22Rv1 (cell line): ENCODE results near the gene TCF12.

Source experiments
- H3K27ac ChIP-seq: fragments of 450-650 bp; 2 replicates; pipeline ENCODE4 v1.5.1; 2017
- CTCF ChIP-seq: fragments of 450-650 bp; IDR thresholded peaks from 2 replicates; pipeline ENCODE4 v1.5.1; 2017; ENCODE audit warnings: mild to moderate bottlenecking
- ZFX ChIP-seq: fragments of 450-650 bp; IDR thresholded peaks from 2 replicates; pipeline ENCODE4 v1.6.1; 2017; ENCODE audit warnings: antibody characterized with exemption, borderline replicate concordance

Gene TCF12

DNA sequence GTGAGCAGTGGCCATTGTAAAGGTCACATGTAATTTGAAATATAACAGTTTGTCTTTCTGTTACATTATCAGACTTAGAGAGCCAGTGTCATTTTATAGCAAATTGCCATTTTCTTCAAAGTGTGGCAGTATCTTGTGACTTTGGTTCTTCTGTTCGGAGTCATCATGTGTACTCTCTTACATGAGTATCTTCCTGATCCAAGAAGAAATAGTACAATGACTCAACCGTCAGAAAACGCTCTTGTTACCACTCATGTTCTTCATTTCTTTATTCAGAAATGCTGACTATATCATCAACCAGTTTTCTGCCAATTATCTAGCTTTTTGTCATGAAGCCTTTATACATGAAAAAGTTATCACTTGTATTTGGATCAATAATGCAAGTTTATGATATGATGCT, 364.2 kb downstream of the TCF12 start:
- no peak overlapping the region for H3K27ac ChIP-seq
- TF ChIP-seq ZFX (no peak), CTCF (no peak)

DNA sequence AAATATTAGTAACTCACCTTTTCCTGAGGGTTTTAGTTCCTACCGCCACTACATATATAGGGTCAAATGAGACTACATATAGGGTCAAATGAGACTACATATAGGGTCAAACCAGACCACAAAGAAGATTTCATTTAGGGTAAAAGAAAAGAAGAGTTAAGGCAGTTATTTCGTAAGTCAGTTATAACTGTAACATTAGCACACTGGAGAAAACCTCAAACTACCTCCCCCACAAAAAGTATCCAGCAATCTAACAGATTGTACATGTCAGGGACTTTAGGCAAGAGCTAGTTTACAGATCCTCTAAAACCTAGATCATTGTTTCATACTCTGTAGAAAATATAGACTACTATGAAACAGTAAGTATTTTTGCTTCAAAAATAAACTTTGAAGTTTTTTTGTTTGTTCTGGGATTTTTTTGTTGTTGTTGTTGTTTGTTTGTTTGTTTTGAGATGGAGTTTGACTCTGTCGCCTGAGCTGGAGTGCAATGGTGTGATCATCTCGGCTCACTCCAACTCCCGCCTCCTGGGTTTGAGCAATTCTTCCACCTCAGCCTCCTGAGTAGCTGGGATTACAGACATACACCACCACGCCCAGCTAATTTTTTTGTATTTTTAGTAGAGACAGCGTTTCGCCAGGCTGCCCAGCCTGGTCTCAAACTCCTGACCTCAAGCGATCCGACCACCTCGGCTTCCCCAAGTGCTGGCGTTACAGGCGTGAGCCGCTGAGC, 365.5 kb downstream of the TCF12 start:
- no peak overlapping the region for H3K27ac ChIP-seq
- TF ChIP-seq CTCF (no peak), ZFX (no peak)

- H3K27ac ChIP-seq, result no peak overlapping the region
- TF ChIP-seq ZFX, result no peak
- TF ChIP-seq CTCF, result no peak
These were observed 366.1 kb downstream of the TCF12 start for GRCh38 chr15:57284535-57284934.

- no peak overlapping the region for H3K27ac ChIP-seq
- no peak for TF ChIP-seq CTCF
- no peak for TF ChIP-seq ZFX
These were observed 366.9 kb downstream of the TCF12 start for GRCh38 chr15:57285386-57285785.

DNA sequence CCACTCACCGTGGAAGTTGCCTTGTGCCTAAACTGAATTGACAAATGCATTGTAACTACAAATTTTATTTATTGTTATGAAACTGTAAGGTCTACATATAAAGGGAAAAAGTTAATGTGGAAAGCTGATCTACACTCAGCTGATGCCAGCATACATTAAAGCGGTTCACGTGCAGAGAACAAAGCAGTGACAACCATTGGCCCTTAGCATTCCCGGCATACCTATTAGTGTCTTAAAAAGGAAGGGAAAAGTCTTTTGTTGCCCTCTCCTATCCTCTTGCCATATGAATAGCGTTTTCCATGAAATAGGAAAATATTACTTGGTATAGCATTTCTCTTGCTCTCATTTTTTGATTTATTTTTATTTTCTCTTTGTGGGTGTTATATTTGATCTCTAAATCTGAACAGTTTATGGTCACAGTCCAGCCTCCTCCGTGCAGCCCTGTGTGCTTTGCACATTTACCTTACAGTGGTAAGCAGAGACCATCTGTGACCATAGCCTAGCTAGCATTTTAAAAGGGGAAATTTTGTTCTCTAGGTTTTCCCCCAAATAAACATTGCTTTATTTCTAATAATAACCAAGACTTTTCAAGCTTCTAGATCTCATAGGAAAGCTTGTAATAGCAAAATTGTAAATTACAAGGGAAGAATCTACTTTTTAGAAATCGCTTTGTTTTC, 368.1 kb downstream of the TCF12 start:
- TF ChIP-seq ZFX, result no peak
- no peak for TF ChIP-seq CTCF
- no peak overlapping the region for H3K27ac ChIP-seq

- H3K27ac ChIP-seq, result no peak overlapping the region
- TF ChIP-seq CTCF (no peak), ZFX (no peak)
These were observed 368.7 kb downstream of the TCF12 start for GRCh38 chr15:57287123-57287521.

DNA sequence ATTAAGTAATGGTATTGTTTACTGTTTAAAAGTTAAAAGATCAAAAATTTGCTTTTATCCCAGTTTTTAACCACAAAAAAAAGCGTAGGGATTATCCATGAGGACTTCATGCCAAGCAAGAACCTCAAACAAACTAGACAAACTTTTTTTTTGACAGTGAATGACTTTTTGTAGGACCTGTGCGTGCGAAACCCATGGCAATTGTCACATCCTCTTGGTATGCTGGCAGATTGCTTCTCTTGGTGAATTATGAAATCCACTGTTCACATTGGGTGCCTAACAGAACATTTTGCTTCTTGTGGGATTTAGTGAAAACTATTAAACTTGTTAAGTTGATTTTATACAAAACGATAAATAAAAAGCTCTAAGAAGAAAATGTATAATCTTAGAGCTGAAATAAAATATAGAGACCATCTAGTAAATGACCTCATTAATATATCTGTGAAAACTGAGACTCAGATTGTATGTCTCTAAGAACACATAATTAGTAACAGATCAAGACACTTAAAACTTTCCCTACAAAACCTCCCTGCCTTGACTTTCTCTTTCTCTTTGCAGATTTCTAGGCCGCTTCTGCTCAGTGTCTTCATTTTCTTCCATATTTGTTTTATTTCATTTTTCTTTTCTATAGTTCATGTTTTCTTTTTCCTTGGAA, 370.6 kb downstream of the TCF12 start:
- TF ChIP-seq ZFX (no peak), CTCF (no peak)
- H3K27ac ChIP-seq, result no peak overlapping the region
